Measurements from ENCODE around the gene MMP2. TPM values are rescaled to one million over a fixed set of nuclear protein-coding genes. Genes with fewer than 3 reads are reported as not detected.

The MMP2 gene
- total and polyA plus RNA-seq, 2 of the 8 experiments (the other 6 are each of a cell fraction or from before 2014, with no cell fraction given), result 33.6 to 58.2 TPM

GRCh38 chr16:55453909-55454308 is 25.1 kb upstream of the MMP2 start:
- no peaks in the 10 kb centered on the region for H3K36me3 ChIP-seq (ENCODE audit: control insufficient read depth in 2 of 4, insufficient read depth in 4 of 4, low read length in 3 of 4)
- no peak overlapping the region for H3K14ac ChIP-seq (ENCODE audit: insufficient read length)
- H4K5ac ChIP-seq (ENCODE audit: insufficient read length, low read depth, low read length), result no peak overlapping the region
- no peak overlapping the region for H4K91ac ChIP-seq (replicated peaks; ENCODE audit: insufficient read length, low read length)
- no peaks in the 10 kb centered on the region for H3K79me2 ChIP-seq (ENCODE audit: control insufficient read depth in 1 of 2, insufficient read depth in 2 of 2, low read length in 2 of 2)
- H2AFZ ChIP-seq (ENCODE audit: low read length), result no peak overlapping the region
- H3K4ac ChIP-seq (replicated peaks; ENCODE audit: insufficient read length, low read depth, low read length), result no peak overlapping the region
- ChIA-PET CTCF (ENCODE audit: partially characterized antibody) (interaction anchor here (1.0 to 1.6 kb wide), 2 partner anchors 11 to 48 kb away, joined by 3 to 5 read pairs; no protein-coding TSS in a partner anchor), POLR2A (ENCODE audit: partially characterized antibody) (no interaction called here)
- H3K27me3 ChIP-seq (replicated peaks in 1 of 4; ENCODE audit: control insufficient read depth in 3 of 4, extremely low read depth in 1 of 4, insufficient read depth in 3 of 4, low read length in 3 of 4), result no peaks in the 10 kb centered on the region
- DNase-seq (ENCODE audit: low read depth in 1 of 2, low spot score in 2 of 2), result no peak
- H2BK20ac ChIP-seq (ENCODE audit: low read length), result no peak overlapping the region
- peaks cover 0 to 3% of the 10 kb centered on the region in 2 experiments for H4K20me1 ChIP-seq (replicated peaks in 1 of 2; ENCODE audit: control insufficient read depth in 1 of 2, insufficient read depth in 2 of 2, low read length in 2 of 2)
- no peak overlapping the region for H3K9ac ChIP-seq (replicated peaks in 1 of 4; ENCODE audit: extremely low read depth in 1 of 4, low read depth in 3 of 4, low read length in 3 of 4)
- 83% methylated on average over 2 of the region's 2 CpGs; no CpG with 5 or more reads in 1 of the 2 experiments for WGBS, 2 experiments (ENCODE audit: extremely low coverage in 1 of 2, insufficient coverage in 1 of 2, insufficient read length in 1 of 2, insufficient replicate concordance in 2 of 2, low coverage in 1 of 2, low lambda C conversion rate in 2 of 2, missing lambda C conversion rate in 1 of 2)
- H3K4me3 ChIP-seq (ENCODE audit: extremely low read depth in 1 of 4, insufficient read depth in 2 of 4, low read depth in 3 of 4, low read length in 4 of 4), result no peak overlapping the region
- H2AK5ac ChIP-seq (ENCODE audit: low read depth, low read length), result no peak overlapping the region
- H3K23me2 ChIP-seq (ENCODE audit: low read depth, low read length), result no peaks in the 10 kb centered on the region; the same call in 1 of the 2 replicates
- no peak overlapping the region for H2BK5ac ChIP-seq (ENCODE audit: low read depth, low read length)
- H2BK120ac ChIP-seq (replicated peaks; ENCODE audit: low read depth, low read length), result no peak overlapping the region
- no peaks in the 10 kb centered on the region for H3K79me1 ChIP-seq (ENCODE audit: low read depth, low read length)
- no peaks in the 10 kb centered on the region for H3K4me1 ChIP-seq (replicated peaks in 1 of 4; ENCODE audit: control insufficient read depth in 3 of 4, insufficient read depth in 4 of 4, low read length in 3 of 4)
- H3K27ac ChIP-seq (ENCODE audit: low read depth, low read length), result no peak overlapping the region
- no peak overlapping the region for H3K4me2 ChIP-seq (ENCODE audit: insufficient read depth in 1 of 2, low read depth in 2 of 2, low read length in 2 of 2)
- no peak overlapping the region for H2BK12ac ChIP-seq (ENCODE audit: low read depth, low read length)
- TF ChIP-seq CHD2 (IDR thresholded peaks at IDR 0.05; ENCODE audit: low read length) (no peak), RNF2 (IDR thresholded peaks at IDR 0.05; ENCODE audit: borderline replicate concordance, low read depth, low read length, missing control alignments, poor library complexity, severe bottlenecking) (no peak)
- TF ChIP-seq, protein P1, sequence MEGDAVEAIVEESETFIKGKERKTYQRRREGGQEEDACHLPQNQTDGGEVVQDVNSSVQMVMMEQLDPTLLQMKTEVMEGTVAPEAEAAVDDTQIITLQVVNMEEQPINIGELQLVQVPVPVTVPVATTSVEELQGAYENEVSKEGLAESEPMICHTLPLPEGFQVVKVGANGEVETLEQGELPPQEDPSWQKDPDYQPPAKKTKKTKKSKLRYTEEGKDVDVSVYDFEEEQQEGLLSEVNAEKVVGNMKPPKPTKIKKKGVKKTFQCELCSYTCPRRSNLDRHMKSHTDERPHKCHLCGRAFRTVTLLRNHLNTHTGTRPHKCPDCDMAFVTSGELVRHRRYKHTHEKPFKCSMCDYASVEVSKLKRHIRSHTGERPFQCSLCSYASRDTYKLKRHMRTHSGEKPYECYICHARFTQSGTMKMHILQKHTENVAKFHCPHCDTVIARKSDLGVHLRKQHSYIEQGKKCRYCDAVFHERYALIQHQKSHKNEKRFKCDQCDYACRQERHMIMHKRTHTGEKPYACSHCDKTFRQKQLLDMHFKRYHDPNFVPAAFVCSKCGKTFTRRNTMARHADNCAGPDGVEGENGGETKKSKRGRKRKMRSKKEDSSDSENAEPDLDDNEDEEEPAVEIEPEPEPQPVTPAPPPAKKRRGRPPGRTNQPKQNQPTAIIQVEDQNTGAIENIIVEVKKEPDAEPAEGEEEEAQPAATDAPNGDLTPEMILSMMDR (IDR thresholded peaks at IDR 0.05; ENCODE audit: control extremely low read depth in 1 of 3, insufficient read depth in 1 of 3, low read depth in 1 of 3, low read length in 3 of 3), result no peak
- H4K8ac ChIP-seq (ENCODE audit: extremely low read depth, insufficient read depth, low read length), result no peak overlapping the region
- H3K23ac ChIP-seq (ENCODE audit: insufficient read length), result no peak overlapping the region
- no peak overlapping the region for H2BK15ac ChIP-seq (ENCODE audit: low read length)
- H3K9me3 ChIP-seq (ENCODE audit: insufficient read depth in 2 of 2, low read depth in 1 of 2, low read length in 1 of 2), result no peaks in the 10 kb centered on the region
- no peak overlapping the region for H3K18ac ChIP-seq (ENCODE audit: extremely low read depth, low read length)
- no peak overlapping the region for H3K56ac ChIP-seq (replicated peaks; ENCODE audit: insufficient read length, low read depth, low read length)
- no peak for FAIRE-seq
